KMS-11 (cell line): ENCODE measurements around the gene ADGRB3.

ENCODE experiments used
- H2AFZ ChIP-seq: fragments of 200-600 bp; sonication (generic); 2 replicates; pipeline ENCODE4 v1.6.1; 2016; ENCODE audit warnings: antibody characterized with exemption, mixed run types, low read depth
- H3K27ac ChIP-seq: fragments of 200-600 bp; sonication (generic); 2 replicates; pipeline ENCODE4 v1.6.1; 2016; ENCODE audit warnings: mild to moderate bottlenecking, mixed run types
- H3K27me3 ChIP-seq: fragments of 200-600 bp; sonication (generic); 2 replicates; pipeline ENCODE4 v1.6.1; 2017; ENCODE audit warnings: mild to moderate bottlenecking, low read depth, mixed run types, moderate library complexity; ENCODE audit not compliant: insufficient read depth
- H3K36me3 ChIP-seq: fragments of 200-600 bp; sonication (generic); 2 replicates; pipeline ENCODE4 v1.6.1; 2017; ENCODE audit warnings: mild to moderate bottlenecking, mixed run types; ENCODE audit not compliant: insufficient read depth
- H3K4me1 ChIP-seq: fragments of 200-600 bp; sonication (generic); 2 replicates; pipeline ENCODE4 v1.6.1; 2016; ENCODE audit warnings: mild to moderate bottlenecking, low read depth, mixed run types; ENCODE audit not compliant: poor library complexity, severe bottlenecking
- H3K4me2 ChIP-seq: fragments of 200-600 bp; sonication (generic); 2 replicates; pipeline ENCODE4 v1.7.0; 2016; ENCODE audit warnings: mild to moderate bottlenecking, mixed run types
- H3K4me3 ChIP-seq: fragments of 200-600 bp; sonication (generic); IDR thresholded peaks from 2 replicates; pipeline ENCODE4 v1.6.1; 2017; ENCODE audit warnings: low read depth, low read length, mixed read lengths; ENCODE audit not compliant: insufficient read depth
- H3K79me2 ChIP-seq: fragments of 200-600 bp; sonication (generic); 2 replicates; pipeline ENCODE4 v1.6.1; 2016; ENCODE audit warnings: low read depth, mixed run types; ENCODE audit not compliant: insufficient read depth
- H3K9ac ChIP-seq: fragments of 200-600 bp; sonication (generic); 2 replicates; pipeline ENCODE4 v1.6.1; 2016; ENCODE audit warnings: mild to moderate bottlenecking, mixed run types
- H4K20me1 ChIP-seq: fragments of 200-600 bp; sonication (generic); 2 replicates; pipeline ENCODE4 v1.6.1; 2016; ENCODE audit warnings: mild to moderate bottlenecking, mixed run types; ENCODE audit not compliant: insufficient read depth
- TF ChIP-seq, protein P1 (sequence below): fragments of 200-600 bp; sonication (generic); conservative IDR thresholded peaks from 2 replicates; pipeline ENCODE4 v1.6.1; 2017; ENCODE audit warnings: low read depth, mild to moderate bottlenecking, antibody characterized with exemption, low read length, moderate library complexity, mixed read lengths

Gene ADGRB3

DNA sequence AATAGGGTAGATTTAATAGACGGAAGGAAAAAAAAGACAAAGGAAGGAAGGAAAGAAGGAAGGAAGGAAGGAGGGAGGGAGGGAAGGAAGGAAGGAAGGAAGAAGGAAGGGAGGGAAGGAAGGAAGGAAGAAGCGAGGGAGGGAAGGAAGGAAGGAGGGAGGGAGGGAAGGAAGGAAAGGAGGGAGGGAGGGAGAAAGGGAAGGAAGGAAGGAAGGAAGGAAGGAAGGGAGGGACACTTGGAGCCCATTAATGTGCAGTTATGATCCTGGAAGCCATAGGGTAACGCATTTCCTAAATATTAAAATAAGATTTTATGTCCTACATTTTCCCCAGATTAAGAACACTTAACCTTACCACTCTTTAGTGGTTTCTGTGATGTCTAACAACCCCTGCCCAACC, 465.7 kb downstream of the ADGRB3 start:
- no peaks in the 10 kb centered on the region for H3K27me3 ChIP-seq
- no peak overlapping the region for H2AFZ ChIP-seq
- H3K79me2 ChIP-seq, result no peaks in the 10 kb centered on the region
- H3K36me3 ChIP-seq, result no peaks in the 10 kb centered on the region
- no peaks in the 10 kb centered on the region for H4K20me1 ChIP-seq
- no peak overlapping the region for H3K4me2 ChIP-seq
- no peaks in the 10 kb centered on the region for H3K4me1 ChIP-seq
- TF ChIP-seq, protein P1, sequence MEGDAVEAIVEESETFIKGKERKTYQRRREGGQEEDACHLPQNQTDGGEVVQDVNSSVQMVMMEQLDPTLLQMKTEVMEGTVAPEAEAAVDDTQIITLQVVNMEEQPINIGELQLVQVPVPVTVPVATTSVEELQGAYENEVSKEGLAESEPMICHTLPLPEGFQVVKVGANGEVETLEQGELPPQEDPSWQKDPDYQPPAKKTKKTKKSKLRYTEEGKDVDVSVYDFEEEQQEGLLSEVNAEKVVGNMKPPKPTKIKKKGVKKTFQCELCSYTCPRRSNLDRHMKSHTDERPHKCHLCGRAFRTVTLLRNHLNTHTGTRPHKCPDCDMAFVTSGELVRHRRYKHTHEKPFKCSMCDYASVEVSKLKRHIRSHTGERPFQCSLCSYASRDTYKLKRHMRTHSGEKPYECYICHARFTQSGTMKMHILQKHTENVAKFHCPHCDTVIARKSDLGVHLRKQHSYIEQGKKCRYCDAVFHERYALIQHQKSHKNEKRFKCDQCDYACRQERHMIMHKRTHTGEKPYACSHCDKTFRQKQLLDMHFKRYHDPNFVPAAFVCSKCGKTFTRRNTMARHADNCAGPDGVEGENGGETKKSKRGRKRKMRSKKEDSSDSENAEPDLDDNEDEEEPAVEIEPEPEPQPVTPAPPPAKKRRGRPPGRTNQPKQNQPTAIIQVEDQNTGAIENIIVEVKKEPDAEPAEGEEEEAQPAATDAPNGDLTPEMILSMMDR, result no peak
- no peak overlapping the region for H3K27ac ChIP-seq
- no peak overlapping the region for H3K4me3 ChIP-seq
- no peak overlapping the region for H3K9ac ChIP-seq

DNA sequence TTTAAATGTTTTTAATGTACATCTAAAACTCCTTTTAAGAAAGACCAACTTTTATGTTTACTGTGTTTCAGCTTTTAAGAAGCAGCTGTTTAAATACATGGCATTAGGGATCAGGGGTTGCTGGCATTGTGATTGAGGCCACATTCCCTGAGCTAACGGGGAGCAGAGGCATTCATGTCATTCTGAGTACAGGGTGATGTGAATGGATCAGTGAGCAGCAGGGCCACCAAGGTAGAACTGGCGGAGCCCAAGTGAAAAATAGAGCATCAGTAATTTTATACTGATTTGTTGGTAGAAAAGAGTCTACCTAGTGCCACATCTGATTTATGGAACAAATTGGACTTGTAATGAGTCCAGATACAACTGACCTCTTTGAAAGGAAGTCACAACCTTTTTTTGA, 467.3 kb downstream of the ADGRB3 start:
- Histone ChIP-seq H3K9ac (no peak overlapping the region), H2AFZ (no peak overlapping the region), H3K4me3 (no peak overlapping the region), H3K4me1 (no peaks in the 10 kb centered on the region), H3K36me3 (no peaks in the 10 kb centered on the region), H3K27me3 (no peaks in the 10 kb centered on the region), H3K27ac (no peak overlapping the region), H4K20me1 (no peaks in the 10 kb centered on the region), H3K4me2 (no peak overlapping the region), H3K79me2 (no peaks in the 10 kb centered on the region)
- TF ChIP-seq, protein P1, result no peak

DNA sequence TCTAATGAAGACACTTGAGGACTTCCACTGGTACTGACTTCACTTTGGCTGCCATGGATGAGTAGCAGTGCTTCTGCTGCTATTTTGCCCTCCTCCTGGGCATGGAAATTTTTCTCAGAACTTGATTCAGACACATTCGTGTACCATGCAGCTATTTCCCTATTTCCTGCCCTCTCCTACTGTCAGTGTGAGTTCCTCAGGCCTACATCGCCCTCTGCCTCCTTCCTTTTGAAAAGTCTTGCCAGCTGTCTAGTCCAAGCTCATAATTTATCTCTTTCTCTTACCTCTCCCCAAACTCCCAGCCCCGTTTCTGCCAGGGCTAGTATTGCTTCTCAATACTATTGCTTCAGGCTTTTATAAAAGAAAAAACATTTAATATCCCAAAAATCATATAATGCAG, 470.2 kb downstream of the ADGRB3 start:
- Histone ChIP-seq H3K4me3 (no peak overlapping the region), H3K27ac (no peak overlapping the region), H3K4me1 (no peaks in the 10 kb centered on the region), H3K9ac (no peak overlapping the region), H3K4me2 (no peak overlapping the region), H4K20me1 (no peaks in the 10 kb centered on the region), H3K79me2 (no peaks in the 10 kb centered on the region), H2AFZ (no peak overlapping the region), H3K36me3 (no peaks in the 10 kb centered on the region), H3K27me3 (no peaks in the 10 kb centered on the region)
- TF ChIP-seq, protein P1, result no peak

- H3K27me3 ChIP-seq, result no peaks in the 10 kb centered on the region
- H3K79me2 ChIP-seq, result no peaks in the 10 kb centered on the region
- no peaks in the 10 kb centered on the region for H3K4me1 ChIP-seq
- no peak overlapping the region for H3K27ac ChIP-seq
- no peak overlapping the region for H3K9ac ChIP-seq
- no peak overlapping the region for H3K4me2 ChIP-seq
- no peak overlapping the region for H3K4me3 ChIP-seq
- H3K36me3 ChIP-seq, result no peaks in the 10 kb centered on the region
- TF ChIP-seq, protein P1, result no peak
- no peaks in the 10 kb centered on the region for H4K20me1 ChIP-seq
- no peak overlapping the region for H2AFZ ChIP-seq
These were observed 471.4 kb downstream of the ADGRB3 start for GRCh38 chr6:69106511-69106910.

DNA sequence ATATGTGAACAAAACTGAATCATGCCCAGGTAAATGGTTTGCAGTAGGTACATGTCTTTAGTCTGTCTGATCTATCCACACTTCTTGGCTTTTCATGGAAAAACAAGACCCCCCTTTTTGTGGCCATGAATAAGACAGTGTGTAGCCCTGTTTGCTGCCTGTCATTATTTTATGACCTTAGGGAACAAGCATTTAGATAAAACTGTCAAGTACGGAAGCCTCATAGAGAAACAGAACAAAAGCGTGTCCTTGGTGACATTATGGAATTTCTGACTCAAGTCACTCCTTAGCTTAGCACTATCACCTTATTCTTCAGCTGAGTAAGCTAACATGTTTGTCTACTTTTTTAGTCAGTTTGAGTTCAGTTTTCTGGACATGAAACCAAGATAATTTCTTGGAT, 476.2 kb downstream of the ADGRB3 start:
- Histone ChIP-seq H2AFZ (no peak overlapping the region), H3K4me3 (no peak overlapping the region)
- TF ChIP-seq, protein P1, result no peak

More for the DNA sequence above, 476.2 kb downstream of the ADGRB3 start:
- no peaks in the 10 kb centered on the region for H4K20me1 ChIP-seq
- H3K4me1 ChIP-seq, result no peaks in the 10 kb centered on the region
- H3K27me3 ChIP-seq, result no peaks in the 10 kb centered on the region
- no peaks in the 10 kb centered on the region for H3K36me3 ChIP-seq
- H3K9ac ChIP-seq, result no peak overlapping the region
- H3K79me2 ChIP-seq, result no peaks in the 10 kb centered on the region
- no peak overlapping the region for H3K27ac ChIP-seq
- no peak overlapping the region for H3K4me2 ChIP-seq
